Mesendoderm (in vitro differentiated cells): Measurements from ENCODE around the gene ADGRG1.

ENCODE experiments used
- DNase-seq: peaks from one replicate; pipeline ENCODE4 v3.0.0; 2013
- H2AK5ac ChIP-seq: 2 replicates; pipeline ENCODE4 v1.6.1; 2013; ENCODE audit warnings: low read length, inconsistent platforms
- H2BK120ac ChIP-seq: 2 replicates; pipeline ENCODE4 v1.6.1; 2013; ENCODE audit warnings: low read depth, mild to moderate bottlenecking, low read length, moderate library complexity, mixed read lengths
- H2BK15ac ChIP-seq: replicated peaks from 2 replicates; pipeline ENCODE4 v1.6.1; 2013; ENCODE audit warnings: low read depth, mild to moderate bottlenecking, moderate library complexity
- H2BK5ac ChIP-seq: 2 replicates; pipeline ENCODE4 v1.6.1; 2013; ENCODE audit warnings: low read length, inconsistent platforms
- H3K18ac ChIP-seq: 2 replicates; pipeline ENCODE4 v1.6.1; 2013; ENCODE audit warnings: mild to moderate bottlenecking, low read length, mixed read lengths
- H3K23ac ChIP-seq: one replicate; pipeline ENCODE4 v1.6.1; 2013; ENCODE audit warnings: low read length
- H3K27ac ChIP-seq: 2 replicates; pipeline ENCODE4 v1.5.1; 2013; ENCODE audit warnings: low read depth, mild to moderate bottlenecking, inconsistent platforms, low read length, moderate library complexity
- H3K27me3 ChIP-seq: 2 replicates; pipeline ENCODE4 v1.6.1; 2013; ENCODE audit warnings: low read length, control low read depth, mild to moderate bottlenecking, inconsistent platforms; ENCODE audit not compliant: insufficient read depth, poor library complexity
- H3K36me3 ChIP-seq: 2 replicates; pipeline ENCODE4 v1.6.1; 2013; ENCODE audit warnings: low read length, inconsistent platforms; ENCODE audit not compliant: control insufficient read depth, insufficient read depth
- H3K4ac ChIP-seq: one replicate; pipeline ENCODE4 v1.6.1; 2013; ENCODE audit warnings: low read depth, mild to moderate bottlenecking, low read length, moderate library complexity
- H3K4me1 ChIP-seq: 2 replicates; pipeline ENCODE4 v1.6.1; 2013; ENCODE audit warnings: low read depth, low read length, inconsistent platforms; ENCODE audit not compliant: control insufficient read depth
- H3K4me2 ChIP-seq: 2 replicates; pipeline ENCODE4 v1.6.1; 2013; ENCODE audit warnings: low read length
- H3K4me3 ChIP-seq: 2 replicates; pipeline ENCODE4 v1.5.1; 2013; ENCODE audit warnings: mild to moderate bottlenecking, low read length
- H3K56ac ChIP-seq: one replicate; pipeline ENCODE4 v1.6.1; 2013; ENCODE audit warnings: low read length
- H3K79me1 ChIP-seq: 2 replicates; pipeline ENCODE4 v1.6.1; 2013; ENCODE audit warnings: low read length, inconsistent platforms
- H3K79me2 ChIP-seq: 2 replicates; pipeline ENCODE4 v1.6.1; 2013; ENCODE audit warnings: mild to moderate bottlenecking, low read length; ENCODE audit not compliant: control insufficient read depth, insufficient read depth
- H3K9ac ChIP-seq: 2 replicates; pipeline ENCODE4 v1.6.1; 2013; ENCODE audit warnings: low read length, inconsistent platforms
- H4K5ac ChIP-seq: one replicate; pipeline ENCODE4 v1.6.1; 2013; ENCODE audit warnings: low read length
- H4K8ac ChIP-seq: one replicate; pipeline ENCODE4 v1.6.1; 2013; ENCODE audit warnings: low read depth, mild to moderate bottlenecking, control low read depth, low read length, moderate library complexity
- WGBS: extraction: QIAGEN DNeasy Blood & Tissue Kit; methylation state at CpG from one replicate; pipeline ENCODE4 v1.1.7; 2013; ENCODE audit warnings: low lambda C conversion rate, missing lambda C conversion rate; ENCODE audit not compliant: insufficient coverage; ENCODE audit errors: extremely low coverage; 5-methylcytosine and 5-hydroxymethylcytosine counted together

The ADGRG1 gene

GRCh38 chr16:57679767-57680482 is 51.5 kb downstream of the ADGRG1 start:
- H4K8ac ChIP-seq, result no peak overlapping the region
- H3K4me2 ChIP-seq, result no peak overlapping the region
- peak overlapping the region; percentile 15 for H3K56ac ChIP-seq
- H3K4ac ChIP-seq, result no peak overlapping the region
- no peak overlapping the region for H2BK120ac ChIP-seq
- H3K9ac ChIP-seq, result no peak overlapping the region
- no peak overlapping the region for H4K5ac ChIP-seq
- no peaks in the 10 kb centered on the region for H3K27me3 ChIP-seq
- no peak overlapping the region for H3K4me3 ChIP-seq
- no peak overlapping the region for H3K18ac ChIP-seq
- no peaks in the 10 kb centered on the region for H3K79me2 ChIP-seq
- H3K79me1 ChIP-seq, result no peaks in the 10 kb centered on the region
- H3K4me1 ChIP-seq, result peaks cover 8% of the 10 kb centered on the region
- H2AK5ac ChIP-seq, result no peak overlapping the region
- H3K27ac ChIP-seq, result no peak overlapping the region
- H3K23ac ChIP-seq, result no peak overlapping the region
- H2BK5ac ChIP-seq, result no peak overlapping the region
- WGBS, result no CpG with 5 or more reads among the region's 7 CpGs
- H3K36me3 ChIP-seq, result no peaks in the 10 kb centered on the region
- H2BK15ac ChIP-seq, result no peak overlapping the region
- DNase-seq, result peak; percentile 39

GRCh38 chr16:57680842-57681375 is 52.5 kb downstream of the ADGRG1 start:
- H3K36me3 ChIP-seq, result no peaks in the 10 kb centered on the region
- H2BK5ac ChIP-seq, result no peak overlapping the region
- H3K27ac ChIP-seq, result no peak overlapping the region
- H2BK15ac ChIP-seq, result no peak overlapping the region
- no peak overlapping the region for H3K56ac ChIP-seq
- no peak overlapping the region for H4K8ac ChIP-seq
- WGBS, result no CpG with 5 or more reads among the region's 5 CpGs
- no peak overlapping the region for H4K5ac ChIP-seq
- no peak overlapping the region for H3K23ac ChIP-seq
- H3K4ac ChIP-seq, result no peak overlapping the region
- H3K4me3 ChIP-seq, result no peak overlapping the region
- DNase-seq, result no peak
- no peaks in the 10 kb centered on the region for H3K79me1 ChIP-seq
- H3K18ac ChIP-seq, result no peak overlapping the region
- H3K4me2 ChIP-seq, result no peak overlapping the region
- H3K4me1 ChIP-seq, result peaks cover 8% of the 10 kb centered on the region
- no peak overlapping the region for H2AK5ac ChIP-seq
- no peak overlapping the region for H2BK120ac ChIP-seq
- H3K27me3 ChIP-seq, result no peaks in the 10 kb centered on the region
- H3K9ac ChIP-seq, result no peak overlapping the region
- H3K79me2 ChIP-seq, result no peaks in the 10 kb centered on the region

- Histone ChIP-seq H3K18ac (no peak overlapping the region), H3K27ac (no peak overlapping the region), H2BK120ac (no peak overlapping the region), H2BK15ac (no peak overlapping the region), H3K23ac (no peak overlapping the region), H3K4me1 (no peaks in the 10 kb centered on the region), H3K79me1 (no peaks in the 10 kb centered on the region), H3K9ac (no peak overlapping the region), H3K4me2 (no peak overlapping the region), H3K36me3 (no peaks in the 10 kb centered on the region), H3K4me3 (no peak overlapping the region), H3K27me3 (no peaks in the 10 kb centered on the region), H4K8ac (no peak overlapping the region), H2BK5ac (no peak overlapping the region), H3K56ac (peak overlapping the region; percentile 25), H4K5ac (no peak overlapping the region), H2AK5ac (no peak overlapping the region), H3K4ac (no peak overlapping the region), H3K79me2 (no peaks in the 10 kb centered on the region)
- DNase-seq, result no peak
- WGBS, result no CpG with 5 or more reads among the region's 13 CpGs
Observed at GRCh38 chr16:57681950-57682728, 53.7 kb downstream of the ADGRG1 start.

GRCh38 chr16:57682809-57683635 is 54.6 kb downstream of the ADGRG1 start:
- Histone ChIP-seq H3K18ac (no peak overlapping the region), H2AK5ac (no peak overlapping the region), H4K8ac (no peak overlapping the region), H3K56ac (no peak overlapping the region), H4K5ac (no peak overlapping the region), H2BK15ac (no peak overlapping the region), H3K4me2 (no peak overlapping the region), H3K79me2 (no peaks in the 10 kb centered on the region), H3K9ac (no peak overlapping the region), H2BK120ac (no peak overlapping the region), H3K4me1 (no peaks in the 10 kb centered on the region), H3K79me1 (no peaks in the 10 kb centered on the region), H3K4ac (no peak overlapping the region), H3K23ac (no peak overlapping the region), H3K36me3 (no peaks in the 10 kb centered on the region), H3K27ac (no peak overlapping the region), H2BK5ac (no peak overlapping the region), H3K4me3 (no peak overlapping the region), H3K27me3 (no peaks in the 10 kb centered on the region)
- no CpG with 5 or more reads among the region's 11 CpGs for WGBS
- peak; percentile 50 for DNase-seq

GRCh38 chr16:57683636-57684545 is 55.5 kb downstream of the ADGRG1 start:
- DNase-seq, result no peak
- WGBS, result no CpG with 5 or more reads among the region's 18 CpGs
- H2BK120ac ChIP-seq, result no peak overlapping the region

More at GRCh38 chr16:57683636-57684545, 55.5 kb downstream of the ADGRG1 start:
- no peak overlapping the region for H3K18ac ChIP-seq
- H3K9ac ChIP-seq, result no peak overlapping the region
- no peaks in the 10 kb centered on the region for H3K79me1 ChIP-seq
- no peak overlapping the region for H4K5ac ChIP-seq
- no peak overlapping the region for H2BK15ac ChIP-seq
- H3K56ac ChIP-seq, result no peak overlapping the region
- H3K36me3 ChIP-seq, result no peaks in the 10 kb centered on the region
- H3K79me2 ChIP-seq, result no peaks in the 10 kb centered on the region
- H3K4me3 ChIP-seq, result no peak overlapping the region
- no peak overlapping the region for H4K8ac ChIP-seq
- no peaks in the 10 kb centered on the region for H3K4me1 ChIP-seq
- no peak overlapping the region for H3K4ac ChIP-seq
- H3K27me3 ChIP-seq, result no peaks in the 10 kb centered on the region
- no peak overlapping the region for H2BK5ac ChIP-seq
- no peak overlapping the region for H3K23ac ChIP-seq
- H2AK5ac ChIP-seq, result no peak overlapping the region
- H3K4me2 ChIP-seq, result no peak overlapping the region
- H3K27ac ChIP-seq, result no peak overlapping the region
